HG03439 (cell line): Measurements from ENCODE around the gene ABTB2.

Source experiments
- ATAC-seq: cut with Tn5 transposase; IDR thresholded peaks from one replicate; pipeline ENCODE4 v1.9.1; 2021; ENCODE audit warnings: mild to moderate bottlenecking, moderate library complexity; ENCODE audit not compliant: unreplicated experiment

ABTB2 gene

DNA sequence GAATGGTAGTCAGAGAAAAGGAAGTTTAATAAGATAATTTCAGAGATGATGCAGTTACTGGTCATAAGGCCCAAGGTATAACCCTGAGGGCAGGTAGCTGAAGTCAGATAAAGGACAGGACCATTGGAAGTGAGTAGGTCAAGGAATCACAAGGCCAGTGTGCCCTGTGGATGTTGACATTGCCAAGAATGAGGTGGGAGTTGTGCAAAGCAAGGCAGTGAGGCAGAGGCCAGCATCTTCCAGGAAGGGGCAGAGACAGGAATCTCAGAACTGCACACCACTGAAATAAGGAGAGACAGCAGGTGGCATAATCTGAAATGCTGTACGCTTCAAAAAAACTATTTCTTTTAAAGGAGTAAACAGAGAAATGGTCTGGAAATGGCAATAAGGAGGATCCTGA, 61.4 kb downstream of the ABTB2 start:
- ATAC-seq = no peak

DNA sequence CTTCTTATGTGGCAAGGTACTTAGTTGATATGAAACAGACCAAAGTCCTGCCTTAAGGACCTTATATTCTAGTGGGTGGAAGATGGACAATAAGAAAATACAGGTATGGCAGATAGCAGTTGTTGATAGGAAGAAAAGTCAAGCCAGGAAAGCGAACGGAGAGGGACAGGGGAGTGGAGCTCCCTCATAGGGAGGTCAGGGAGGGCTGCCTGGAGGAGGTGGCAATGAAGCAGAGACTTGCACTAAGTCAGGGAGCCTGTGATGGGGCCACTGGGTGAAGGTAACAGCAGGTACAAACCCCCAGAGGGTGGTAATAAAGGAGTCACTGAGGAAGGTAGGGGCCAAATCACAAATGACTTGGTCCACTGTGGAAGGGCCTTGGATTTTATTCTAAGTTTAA, 65.3 kb downstream of the ABTB2 start:
- ATAC-seq = no peak

DNA sequence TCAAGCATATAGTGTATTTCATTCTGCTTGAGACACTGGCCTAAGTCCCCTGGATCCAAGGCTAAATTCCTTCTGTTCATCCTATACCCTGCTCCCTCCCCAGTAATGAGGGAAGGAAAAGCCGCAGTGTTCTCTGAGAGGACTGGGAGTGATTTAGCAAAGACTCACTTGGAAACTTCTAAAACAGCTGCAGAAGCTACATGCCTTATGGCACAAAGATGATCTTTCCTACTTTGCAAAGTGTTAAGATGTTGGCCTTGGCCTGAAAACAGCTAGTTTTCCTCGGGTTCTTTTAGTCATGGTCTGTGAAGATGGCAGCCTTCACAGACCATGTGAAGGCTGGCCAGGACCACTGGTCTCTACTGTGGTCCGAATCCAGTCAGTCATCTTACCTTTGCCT, 65.7 kb downstream of the ABTB2 start:
- no peak for ATAC-seq

DNA sequence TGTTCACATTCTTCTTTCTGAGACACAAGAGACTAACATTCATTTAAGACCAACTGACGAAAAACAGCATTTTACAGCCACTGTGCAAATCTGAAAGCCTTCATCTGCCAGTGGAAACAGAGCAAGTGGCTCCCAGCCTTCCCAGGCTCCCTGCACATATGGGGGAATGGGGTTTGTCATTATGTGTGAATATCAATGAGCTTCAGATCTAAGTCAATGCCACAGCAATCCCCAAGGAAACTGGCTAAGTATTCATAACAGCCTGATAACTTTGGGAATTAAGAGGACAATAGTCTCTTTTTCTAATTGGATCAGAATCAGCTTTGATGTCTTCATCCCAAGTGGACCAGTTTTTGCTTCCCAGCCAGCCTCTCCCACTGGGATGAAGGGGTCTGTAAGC, 66.9 kb downstream of the ABTB2 start:
- no peak for ATAC-seq

DNA sequence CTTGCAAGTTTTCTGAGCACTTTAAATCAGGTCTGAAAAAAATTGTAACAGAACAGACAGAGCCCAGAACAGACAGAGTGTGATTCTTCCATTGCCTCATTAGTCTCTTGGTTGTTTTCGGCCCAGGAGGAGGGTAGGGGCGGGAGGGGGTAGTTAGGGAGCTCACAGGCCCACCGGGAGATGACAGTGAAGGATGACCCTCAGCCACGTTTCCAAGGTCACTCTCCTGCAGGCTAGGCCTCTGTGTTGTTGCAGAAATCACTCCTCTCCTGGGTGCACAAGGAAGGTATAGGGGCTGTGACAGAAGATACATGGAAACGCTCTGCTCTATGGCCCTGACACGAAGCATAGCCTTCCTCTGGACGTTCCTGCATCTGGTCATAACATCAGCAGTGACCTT, 69.3 kb downstream of the ABTB2 start:
- no peak for ATAC-seq

DNA sequence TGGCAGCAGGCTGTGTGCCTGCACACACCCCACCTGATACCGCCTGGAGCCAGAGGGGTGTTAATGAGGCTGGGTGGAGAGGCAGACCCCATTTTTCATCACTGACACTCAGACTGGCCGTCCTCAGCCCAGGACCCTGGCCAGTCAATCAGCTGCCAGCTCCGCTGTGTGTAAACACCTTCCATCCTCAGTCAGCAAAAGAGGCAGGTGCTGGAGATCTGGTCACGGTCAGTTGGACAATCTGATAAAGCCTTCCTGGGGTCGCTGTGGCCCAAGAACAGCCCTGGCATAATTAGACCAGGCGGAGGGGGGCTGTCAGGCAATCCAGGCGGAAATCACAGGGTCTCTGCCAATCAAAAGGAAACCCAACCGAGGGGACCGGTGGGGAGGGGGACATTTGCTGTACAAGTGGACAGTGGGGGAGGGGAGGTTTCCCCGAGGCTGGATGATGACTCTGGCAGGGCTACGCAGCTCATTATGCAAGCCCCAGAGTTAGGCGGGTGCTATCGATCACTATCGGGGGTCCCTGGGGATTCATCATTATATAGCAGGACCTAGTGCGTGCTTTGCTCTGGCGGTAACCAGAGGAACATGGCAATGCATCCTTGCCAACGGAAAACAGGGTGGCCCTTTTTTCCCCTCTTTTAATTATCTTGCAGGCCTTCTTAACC, 72.9 kb downstream of the ABTB2 start:
- ATAC-seq = no peak

DNA sequence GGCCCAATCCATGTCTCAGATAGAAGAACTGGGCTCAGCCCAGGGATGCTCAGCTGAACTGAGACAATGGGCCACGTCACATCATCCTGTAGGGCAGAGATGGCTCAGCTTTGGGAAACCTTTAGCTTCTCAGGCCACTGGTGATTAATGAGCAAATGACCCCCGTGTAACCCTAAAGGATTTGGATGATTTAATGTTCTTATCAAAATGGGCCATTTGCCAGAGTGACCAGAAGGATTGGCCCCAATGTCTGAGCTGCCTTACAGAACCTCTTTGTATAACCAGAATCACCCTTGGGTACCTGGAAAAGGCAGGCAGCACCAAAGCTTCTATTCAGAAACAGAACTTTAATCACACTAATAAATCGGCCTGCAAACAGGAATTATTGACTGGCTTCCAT, 73.7 kb downstream of the ABTB2 start:
- ATAC-seq = no peak

DNA sequence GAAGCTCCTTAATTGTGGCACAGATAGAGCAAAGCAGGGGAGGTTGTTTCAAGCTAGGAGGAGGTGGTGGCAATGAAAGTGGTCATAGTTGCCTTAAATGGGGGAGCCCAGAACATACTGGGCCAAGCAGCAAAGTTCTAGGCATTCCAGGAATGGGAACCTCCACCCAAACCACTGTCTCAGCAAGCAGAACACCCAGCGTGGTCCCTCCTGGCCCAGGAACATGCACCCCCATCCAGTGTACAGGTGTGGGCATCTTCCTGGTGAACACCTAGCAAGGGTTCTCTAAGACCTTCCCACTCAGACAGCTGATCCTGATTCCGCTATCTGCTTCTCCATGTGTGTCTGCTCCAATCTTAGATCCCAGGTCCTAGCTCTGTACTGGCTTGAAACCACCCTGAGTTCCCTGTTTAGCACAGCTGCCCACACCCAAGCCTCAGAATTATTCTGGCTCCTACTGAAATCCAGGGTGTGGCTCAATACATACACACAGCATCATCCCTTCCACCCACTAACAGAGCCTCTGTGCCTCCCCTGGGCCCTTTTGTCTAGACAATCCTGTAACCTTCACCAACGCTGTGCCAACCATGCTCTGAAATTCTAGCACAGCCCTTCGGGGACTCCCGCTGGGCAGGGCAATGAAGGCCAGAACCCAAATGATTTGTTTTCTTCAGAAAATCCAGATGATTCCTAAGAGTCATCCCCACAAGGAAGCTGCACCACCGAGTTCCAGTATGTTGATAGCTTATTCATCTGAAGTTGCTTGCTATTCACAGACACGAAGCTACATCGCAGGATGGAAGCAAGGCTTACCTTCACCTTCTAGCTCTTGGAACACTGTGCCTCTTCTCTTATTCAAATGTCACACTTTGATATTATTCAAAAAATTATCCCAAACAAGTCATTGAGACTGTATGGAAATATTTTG, 76.6 kb downstream of the ABTB2 start:
- ATAC-seq = no peak

DNA sequence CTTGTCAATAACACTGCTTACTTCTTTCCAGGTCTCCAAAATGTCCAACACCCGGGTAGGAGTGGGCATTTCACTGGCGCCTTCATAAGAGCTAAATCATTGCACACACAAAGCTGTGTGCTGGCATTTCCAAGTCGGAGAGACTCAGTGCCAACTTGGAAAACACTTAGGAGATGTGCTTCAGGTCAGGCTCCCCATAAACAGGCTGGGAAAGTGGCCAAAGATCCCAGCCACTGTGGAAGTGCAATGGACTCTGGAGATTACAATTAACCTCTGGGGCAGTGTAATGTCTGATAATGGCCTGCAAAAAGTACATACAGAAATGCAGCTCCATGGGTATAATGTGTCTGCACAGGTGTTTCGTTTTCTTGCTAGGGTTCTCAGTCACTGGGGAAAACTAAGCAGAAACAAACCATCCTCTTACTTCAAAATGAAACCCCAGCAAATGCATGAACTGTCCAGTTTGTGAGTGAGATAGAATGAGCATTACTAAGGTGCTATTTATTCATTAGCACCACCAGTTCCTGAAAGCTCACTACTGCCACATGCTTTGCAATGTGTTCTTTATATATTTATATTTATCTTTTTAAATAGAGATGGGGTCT, 79.0 kb downstream of the ABTB2 start:
- ATAC-seq = no peak

DNA sequence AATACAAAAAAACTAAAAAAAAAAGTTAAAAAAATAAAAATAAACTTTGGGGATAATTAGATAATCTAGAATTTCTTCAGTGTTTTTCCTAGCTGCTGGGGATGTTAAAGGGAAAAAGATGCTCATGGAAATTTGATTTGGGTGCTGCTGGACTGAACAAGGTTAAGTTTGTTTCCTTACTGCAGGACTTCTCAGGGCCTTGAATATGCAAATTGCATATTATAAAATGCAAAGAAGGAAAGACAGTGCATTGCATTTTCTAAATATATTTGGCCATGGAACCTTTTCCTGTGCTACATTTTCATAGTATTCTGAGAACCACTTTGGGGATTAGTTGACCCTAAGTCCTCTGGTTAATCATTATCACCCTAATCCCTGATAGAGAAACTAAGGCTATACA, 79.6 kb downstream of the ABTB2 start:
- no peak for ATAC-seq

DNA sequence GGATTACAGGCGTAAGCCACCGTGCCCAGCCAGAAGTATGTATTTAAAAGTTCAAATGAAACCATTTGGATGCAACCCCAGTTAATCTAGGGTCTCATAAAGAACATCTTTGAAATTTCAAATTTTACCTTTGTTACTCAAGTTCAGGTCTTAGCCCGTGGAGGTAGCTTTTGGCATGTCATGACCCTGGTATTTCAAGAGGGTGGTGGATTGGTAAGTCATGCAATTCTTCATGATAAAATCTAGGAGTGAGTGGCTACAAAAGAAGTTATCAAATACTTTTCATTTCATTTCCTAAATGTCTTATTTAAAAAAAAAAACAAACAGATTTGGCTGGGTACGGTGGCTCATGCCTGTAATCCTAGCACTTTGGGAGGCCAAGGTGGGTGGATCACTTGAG, 80.6 kb downstream of the ABTB2 start:
- ATAC-seq = no peak

DNA sequence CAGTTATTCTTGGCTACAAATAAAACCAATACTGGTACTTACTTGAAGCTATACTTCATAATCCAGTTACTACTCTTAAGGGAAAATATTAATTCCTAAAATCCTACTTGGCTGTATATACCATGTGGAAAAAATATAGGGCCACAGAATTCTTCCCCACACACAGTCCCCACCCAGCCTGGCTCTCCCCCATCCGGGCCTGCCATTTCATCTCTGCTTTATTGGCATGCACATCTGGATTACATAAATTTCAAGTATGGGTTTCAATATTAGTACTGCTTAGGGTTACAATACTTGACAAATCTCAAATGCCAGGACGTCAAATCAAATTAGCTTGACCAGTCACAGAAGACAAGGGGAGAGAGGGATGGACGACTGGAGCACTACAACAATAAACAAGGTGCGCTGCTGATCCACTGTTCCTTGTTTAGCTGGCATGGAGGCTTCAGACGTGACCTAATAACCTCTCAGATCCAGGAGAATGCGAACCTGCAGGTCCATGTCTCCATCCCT, 81.4 kb downstream of the ABTB2 start:
- no peak for ATAC-seq

DNA sequence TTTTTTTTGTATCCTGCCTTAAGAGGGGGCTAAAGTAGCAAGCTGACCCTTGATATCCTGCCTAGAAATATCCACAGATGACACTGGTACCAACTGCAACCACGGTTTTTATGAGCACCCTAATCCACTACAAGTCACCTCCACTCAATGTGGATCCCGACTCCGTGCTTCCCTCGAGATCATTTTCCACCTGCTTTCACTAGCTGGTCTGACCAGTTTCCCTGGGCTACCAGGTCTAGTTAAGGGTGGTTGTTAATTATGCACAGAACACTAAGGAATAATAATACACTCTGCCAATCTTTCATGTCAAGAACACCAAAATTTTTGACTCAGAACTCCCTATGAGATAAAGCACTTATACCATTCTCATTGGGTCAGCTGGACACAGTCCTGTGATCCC, 82.3 kb downstream of the ABTB2 start:
- no peak for ATAC-seq

DNA sequence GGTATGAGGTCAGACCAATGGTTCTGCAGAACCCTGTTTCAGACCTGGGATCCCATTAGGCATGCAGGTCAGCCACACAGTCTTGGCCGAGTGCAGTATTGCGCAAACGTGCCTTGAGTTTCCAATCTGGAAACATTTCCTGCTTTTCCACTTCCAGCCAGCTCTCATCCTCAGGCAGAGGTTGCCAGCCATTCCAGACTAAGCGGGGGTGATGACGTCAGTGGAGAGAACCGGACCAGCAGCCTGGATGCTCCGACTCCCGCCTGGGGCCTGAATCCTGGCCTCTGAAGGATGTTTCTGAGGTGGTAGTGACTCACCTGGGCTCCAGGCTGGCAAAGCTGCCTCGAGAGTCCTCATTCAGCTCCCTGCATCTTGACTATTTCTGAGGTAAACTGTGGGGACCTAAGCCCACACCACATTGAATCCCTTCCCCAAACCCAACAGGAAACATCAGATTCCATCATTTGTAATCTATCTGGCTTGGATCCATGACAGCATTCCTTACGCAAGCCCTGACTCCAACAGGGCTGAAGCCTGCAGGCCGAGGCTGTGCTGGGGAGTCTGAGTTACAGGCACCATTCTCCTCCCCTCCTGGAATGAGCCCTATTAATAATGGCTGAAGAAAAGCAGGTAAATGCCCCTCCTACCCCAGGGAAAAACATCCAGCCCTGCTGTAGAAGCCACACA, 83.0 kb downstream of the ABTB2 start:
- ATAC-seq = no peak

DNA sequence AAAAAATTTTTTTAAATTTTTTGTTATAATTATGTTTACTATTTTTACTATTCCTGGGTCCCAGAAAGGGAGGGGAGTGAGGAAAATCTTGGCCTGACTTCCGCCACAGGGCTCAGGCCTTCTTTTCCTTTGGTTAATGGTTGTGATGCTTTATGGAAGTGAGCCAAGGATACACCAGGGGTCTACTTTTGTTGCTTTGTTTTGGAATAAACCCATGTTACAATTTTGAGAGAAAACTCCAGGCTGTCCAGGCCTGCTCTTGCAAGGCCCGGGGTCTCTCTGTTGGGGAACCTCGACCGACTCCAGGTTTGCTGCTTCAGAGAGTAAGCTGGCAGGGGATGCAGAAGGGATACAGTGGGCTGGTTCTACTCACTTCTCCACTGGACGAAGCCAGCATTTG, 84.7 kb downstream of the ABTB2 start:
- ATAC-seq = no peak

DNA sequence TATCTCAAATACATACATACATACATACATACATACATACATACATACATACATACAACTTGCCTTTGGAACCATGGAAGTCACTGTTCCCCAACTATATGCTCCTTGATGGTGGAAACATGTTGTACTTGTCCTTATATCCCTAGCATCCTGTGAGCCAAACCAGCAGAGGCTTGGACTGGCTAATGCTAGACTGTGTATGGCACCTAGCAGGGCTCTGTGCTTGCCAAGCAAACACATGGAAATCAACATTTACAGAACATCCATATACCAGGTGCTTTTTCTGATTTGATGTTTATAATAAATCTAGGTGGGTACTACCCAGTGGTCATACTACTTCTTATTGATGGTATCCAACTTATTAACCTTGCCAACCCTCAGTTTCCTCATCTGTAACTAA, 86.1 kb downstream of the ABTB2 start:
- no peak for ATAC-seq

DNA sequence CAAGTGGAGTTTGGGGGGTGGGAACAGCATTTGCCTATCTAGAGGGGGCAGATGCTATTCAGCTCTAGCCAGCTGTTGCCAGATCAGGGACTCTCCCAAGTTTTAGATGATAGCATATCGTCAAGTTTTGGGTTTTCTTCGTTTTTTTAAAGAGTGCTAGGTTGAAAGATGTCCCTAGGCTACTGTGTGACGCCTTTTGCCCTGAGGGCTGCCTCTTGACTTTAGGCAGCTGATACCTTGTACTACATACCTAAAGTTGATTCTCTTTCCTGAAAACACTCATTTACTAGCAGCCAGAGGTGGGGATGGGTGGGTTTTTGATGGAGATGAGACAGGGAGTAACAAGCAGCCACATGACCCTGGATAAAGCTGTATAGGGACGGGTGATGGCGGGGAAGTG, 87.1 kb downstream of the ABTB2 start:
- ATAC-seq = no peak

DNA sequence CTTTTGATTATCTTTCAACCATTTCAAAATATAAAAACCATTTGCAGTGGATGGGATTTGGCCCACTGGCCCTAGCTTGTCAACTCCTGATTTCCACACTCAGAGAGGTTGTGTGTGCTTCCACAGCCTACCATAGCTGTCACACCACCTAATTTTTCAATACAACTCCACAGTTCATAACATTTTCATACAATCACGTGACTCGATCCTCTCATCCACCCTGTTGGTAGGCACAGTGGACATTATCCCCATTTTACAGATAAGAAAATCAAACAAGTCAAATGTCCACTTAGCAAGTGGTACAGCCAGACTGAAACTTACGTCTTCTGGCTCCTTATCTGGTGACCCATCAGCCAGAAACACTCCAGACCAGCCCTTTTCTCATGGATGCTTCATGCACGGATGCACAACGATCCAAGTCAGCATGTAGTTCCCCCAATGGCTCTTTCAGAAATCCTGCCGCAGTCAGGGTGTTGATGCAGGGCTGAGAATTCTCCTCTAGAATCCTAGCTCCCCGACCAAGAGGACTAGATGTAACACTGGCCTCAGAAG, 88.0 kb downstream of the ABTB2 start:
- no peak for ATAC-seq

DNA sequence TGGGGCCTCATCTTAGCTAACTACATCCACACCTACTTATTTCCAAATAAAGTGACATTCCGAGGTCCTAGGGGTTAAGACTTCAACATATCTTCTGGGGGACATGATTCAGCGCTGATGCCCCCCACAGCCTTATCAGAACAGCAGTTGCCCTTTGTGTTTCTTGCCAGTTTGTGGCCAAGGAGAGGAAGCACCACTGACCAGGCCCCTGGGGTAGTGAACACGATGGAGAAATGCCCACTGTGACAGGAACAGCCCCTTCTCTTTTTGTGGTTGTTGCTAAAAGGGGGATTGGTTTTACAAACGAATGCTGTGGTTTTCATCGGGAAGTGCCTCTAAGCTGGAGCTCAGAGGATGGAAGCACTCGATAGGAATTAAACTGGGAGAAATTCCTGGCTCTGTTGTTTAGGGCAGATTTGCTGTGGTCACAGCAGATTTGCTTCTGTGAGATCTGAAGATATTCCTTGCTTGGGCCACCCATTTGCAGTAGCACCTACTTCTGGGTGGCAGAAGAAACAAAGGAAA, 88.8 kb downstream of the ABTB2 start:
- ATAC-seq = no peak

DNA sequence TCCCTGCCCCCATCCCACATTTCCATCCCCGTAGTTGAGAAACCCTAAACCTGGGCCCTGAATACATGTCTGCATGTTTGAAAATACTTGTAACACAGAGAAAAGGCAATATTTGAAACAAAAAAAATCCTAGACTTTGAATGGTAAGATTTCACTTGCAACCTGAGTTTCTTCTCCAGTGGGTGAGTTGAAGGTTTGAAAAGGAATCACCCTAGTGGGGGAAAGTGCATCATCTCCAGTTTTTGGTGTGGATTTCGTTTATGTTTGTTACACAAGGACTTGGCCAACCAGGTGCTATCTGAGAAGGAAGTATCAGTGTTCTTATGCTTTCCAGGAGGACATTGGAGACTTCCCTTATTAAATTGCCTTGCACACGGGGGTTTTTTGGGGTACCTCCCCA, 90.4 kb downstream of the ABTB2 start:
- no peak for ATAC-seq

DNA sequence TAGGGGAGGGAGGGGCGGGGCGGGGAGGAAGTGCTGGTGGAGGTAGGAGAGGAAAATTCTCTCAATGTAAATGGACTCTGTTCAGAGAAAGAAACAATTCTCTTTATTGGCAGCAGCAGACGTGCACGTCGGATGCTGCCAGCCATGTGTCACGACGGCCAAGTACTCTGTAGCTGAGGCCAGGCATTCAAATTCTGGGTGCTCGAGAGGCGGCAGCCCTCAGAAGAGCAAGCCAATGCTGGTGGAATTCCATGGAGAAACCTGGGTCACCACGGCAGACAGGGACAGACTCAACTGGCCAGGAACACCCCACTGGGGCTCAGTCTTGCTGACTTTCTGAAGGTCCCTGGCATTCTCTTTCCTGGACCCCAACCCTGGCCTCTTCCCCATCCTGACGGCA, 90.8 kb downstream of the ABTB2 start:
- no peak for ATAC-seq
